MCF 10A (cell line): Measurements from ENCODE around the gene BMERB1. TPM values are rescaled to one million over a fixed set of nuclear protein-coding genes. Genes with fewer than 3 reads are reported as not detected.
"Not testable (repeated sequence)": the region's sequence is repeated elsewhere in the genome, so short reads cannot be mapped to it uniquely, and the experiment has no call there.

Experiments used
- BruUV-seq: library from RNA; stranded (reverse); fragments of 400-500 nt; replicated peaks from 2 replicates; lab custom pipeline; 2021; lab: Mats Ljungman, UMichigan
- CTCF ChIA-PET: fragments of 300-600 bp; sonication (Branson Sonifier 250); formaldehyde crosslinking; extraction: SDS; loops from one replicate; lab custom pipeline; 2021; ENCODE audit warnings: antibody characterized with exemption, inconsistent platforms; lab: Yijun Ruan, JAX
- POLR2A ChIA-PET: fragments of 300-600, 350-650 bp; sonication (Branson Sonifier 250); formaldehyde crosslinking; extraction: SDS; loops from one replicate; lab custom pipeline; 2020; ENCODE audit warnings: antibody characterized with exemption, inconsistent platforms; lab: Yijun Ruan, JAX
- DNase-seq: peaks from one replicate; pipeline ENCODE4 v3.0.0-alpha.2; 2018; ENCODE audit not compliant: unreplicated experiment
- H3K27ac Mint-ChIP-seq: one replicate; pipeline ENCODE4 v1.8.0; 2022; ENCODE audit warnings: mild to moderate bottlenecking, low read depth, mixed read lengths; ENCODE audit not compliant: unreplicated experiment
- H3K27me3 Mint-ChIP-seq: one replicate; pipeline ENCODE4 v1.8.0; 2022; ENCODE audit warnings: mixed read lengths; ENCODE audit not compliant: insufficient read depth, unreplicated experiment
- H3K36me3 Mint-ChIP-seq: one replicate; pipeline ENCODE4 v1.8.0; 2022; ENCODE audit warnings: mild to moderate bottlenecking, moderate library complexity, mixed read lengths; ENCODE audit not compliant: insufficient read depth, unreplicated experiment
- H3K4me1 Mint-ChIP-seq: one replicate; pipeline ENCODE4 v1.8.0; 2022; ENCODE audit warnings: mixed read lengths; ENCODE audit not compliant: insufficient read depth, unreplicated experiment
- H3K4me3 Mint-ChIP-seq: one replicate; pipeline ENCODE4 v1.8.0; 2022; ENCODE audit warnings: mild to moderate bottlenecking, moderate library complexity, mixed read lengths; ENCODE audit not compliant: unreplicated experiment
- H3K9me3 Mint-ChIP-seq: one replicate; pipeline ENCODE4 v1.8.0; 2022; ENCODE audit warnings: mixed read lengths; ENCODE audit not compliant: unreplicated experiment
- CTCF ChIP-seq: fragments of 200-600 bp; IDR thresholded peaks from one replicate; pipeline ENCODE4 v1.8.0; 2022; ENCODE audit warnings: antibody characterized with exemption, mild to moderate bottlenecking; ENCODE audit not compliant: unreplicated experiment
- intact Hi-C: fragments of 100-400 bp; cut with micrococcal nuclease; formaldehyde crosslinking; loops from 2 replicates; pipeline ENCODE4 v1.14.1; 2022
- total RNA-seq: library from RNA; stranded (reverse); gene quantifications from 2 replicates; pipeline ENCODE4 v1.2.3, GENCODE V29; 2022

Gene BMERB1
- total RNA-seq, 1 experiment from 2014 or later: 3.3 TPM

GRCh38 chr16:15401972-15402371 lies 32.4 kb upstream of the BMERB1 start:
- POLR2A ChIA-PET: no interaction called here
- TF ChIP-seq CTCF: no peak
- CTCF ChIA-PET: no interaction called here
- no peak for DNase-seq
- H3K27ac Mint-ChIP-seq: no peak overlapping the region
- H3K9me3 Mint-ChIP-seq: no peaks in the 10 kb centered on the region
- no peak overlapping the region for H3K4me3 Mint-ChIP-seq
- intact Hi-C loops: no loop called here
- no peaks in the 10 kb centered on the region for H3K36me3 Mint-ChIP-seq
- H3K27me3 Mint-ChIP-seq: no peaks in the 10 kb centered on the region
- peaks cover 11% of the 10 kb centered on the region for H3K4me1 Mint-ChIP-seq
- BruUV-seq: no TSS peak

GRCh38 chr16:15403392-15403995 lies 30.9 kb upstream of the BMERB1 start:
- peak; percentile 57 for DNase-seq
- H3K27ac Mint-ChIP-seq: peak overlapping the region; percentile 54
- H3K4me3 Mint-ChIP-seq: no peak overlapping the region
- ChIA-PET POLR2A (no interaction called here), CTCF (interaction anchor here (0.7 kb wide), 1 partner anchor 310 kb away, joined by 3 read pairs; no protein-coding TSS in a partner anchor)
- intact Hi-C loops: no loop called here
- no peak for TF ChIP-seq CTCF
- H3K36me3 Mint-ChIP-seq: no peaks in the 10 kb centered on the region
- BruUV-seq: no TSS peak
- no peaks in the 10 kb centered on the region for H3K27me3 Mint-ChIP-seq
- H3K9me3 Mint-ChIP-seq: no peaks in the 10 kb centered on the region
- H3K4me1 Mint-ChIP-seq: peaks cover 11% of the 10 kb centered on the region

GRCh38 chr16:15404091-15404490 lies 30.3 kb upstream of the BMERB1 start:
- CTCF ChIA-PET, BruUV-seq, H3K27me3 Mint-ChIP-seq, H3K4me3 Mint-ChIP-seq, intact Hi-C loops, H3K36me3 Mint-ChIP-seq, H3K9me3 Mint-ChIP-seq: not testable (repeated sequence)
- POLR2A ChIA-PET: interaction anchor here (0.7 kb wide), 1 partner anchor 269 kb away, joined by 3 read pairs; no protein-coding TSS in a partner anchor
- peaks cover 11% of the 10 kb centered on the region for H3K4me1 Mint-ChIP-seq
- DNase-seq: peak; percentile 35
- H3K27ac Mint-ChIP-seq: peak overlapping the region; percentile 54

GRCh38 chr16:15404792-15405191 lies 29.6 kb upstream of the BMERB1 start:
- no TSS peak for BruUV-seq
- Mint-ChIP-seq H3K27me3 (no peaks in the 10 kb centered on the region), H3K4me3 (no peak overlapping the region), H3K27ac (no peak overlapping the region), H3K36me3 (no peaks in the 10 kb centered on the region), H3K9me3 (no peaks in the 10 kb centered on the region), H3K4me1 (peaks cover 11% of the 10 kb centered on the region)
- intact Hi-C loops: no loop called here
- POLR2A ChIA-PET: interaction anchor here (0.7 kb wide), 1 partner anchor 268 kb away, joined by 3 read pairs; no protein-coding TSS in a partner anchor
- no peak for TF ChIP-seq CTCF
- CTCF ChIA-PET: no interaction called here
- peak; percentile 79 for DNase-seq

- CTCF ChIA-PET: interaction anchor here (0.5 kb wide), 1 partner anchor 31 kb away, joined by 3 read pairs; no protein-coding TSS in a partner anchor
- H3K36me3 Mint-ChIP-seq, DNase-seq, H3K27me3 Mint-ChIP-seq, H3K9me3 Mint-ChIP-seq, intact Hi-C loops, POLR2A ChIA-PET, H3K27ac Mint-ChIP-seq, H3K4me3 Mint-ChIP-seq, BruUV-seq: not testable (repeated sequence)
- H3K4me1 Mint-ChIP-seq: peaks cover 11% of the 10 kb centered on the region
Observed at GRCh38 chr16:15407756-15408155, 26.6 kb upstream of the BMERB1 start.

GRCh38 chr16:15409476-15409875 lies 24.9 kb upstream of the BMERB1 start:
- BruUV-seq, DNase-seq, intact Hi-C loops, H3K4me1 Mint-ChIP-seq, H3K27ac Mint-ChIP-seq, H3K36me3 Mint-ChIP-seq, H3K4me3 Mint-ChIP-seq, CTCF ChIA-PET, H3K9me3 Mint-ChIP-seq, H3K27me3 Mint-ChIP-seq, POLR2A ChIA-PET: not testable (repeated sequence)
